Epidermal melanocyte (primary cell): ENCODE results near the gene CREB5.

ENCODE experiments used
- DNase-seq: peaks from one replicate; pipeline ENCODE4 v3.0.0; 2011; ENCODE audit warnings: low spot score; ENCODE audit not compliant: insufficient read length

Gene CREB5

DNA sequence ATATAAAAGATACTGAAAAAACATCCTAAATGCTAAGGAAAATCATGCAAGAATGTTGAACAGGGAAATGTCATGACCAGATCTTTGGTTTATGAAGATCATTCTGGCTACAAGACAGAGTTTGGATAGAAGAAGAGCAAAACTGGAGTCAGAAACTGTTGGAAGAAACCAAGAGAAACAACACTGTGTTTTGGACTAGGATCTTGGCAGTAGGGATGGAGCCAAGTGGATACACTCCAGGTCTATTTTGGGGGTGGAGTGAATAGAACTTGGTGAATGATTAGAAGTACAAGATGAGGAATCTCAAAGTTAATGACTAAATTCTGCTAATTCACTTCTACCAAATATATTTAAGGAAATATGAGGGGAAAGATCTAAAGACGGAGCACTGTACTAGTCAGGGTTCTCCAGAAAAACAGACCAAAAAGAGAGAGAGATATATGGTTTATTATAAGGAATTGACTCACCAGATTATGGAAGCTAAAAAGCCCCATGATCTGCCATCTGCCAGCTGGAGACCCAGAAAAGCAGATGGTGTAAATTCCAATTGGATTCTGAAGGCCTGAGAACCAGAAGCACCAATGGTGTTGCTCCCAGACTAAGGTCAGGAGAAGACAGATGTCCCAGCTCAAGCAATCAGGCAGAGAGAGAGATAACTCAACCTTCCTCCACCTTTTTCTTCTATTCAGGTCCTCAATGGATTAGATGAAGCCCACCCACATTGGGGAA lies 290.9 kb downstream of the CREB5 start:
- no peak for DNase-seq

DNA sequence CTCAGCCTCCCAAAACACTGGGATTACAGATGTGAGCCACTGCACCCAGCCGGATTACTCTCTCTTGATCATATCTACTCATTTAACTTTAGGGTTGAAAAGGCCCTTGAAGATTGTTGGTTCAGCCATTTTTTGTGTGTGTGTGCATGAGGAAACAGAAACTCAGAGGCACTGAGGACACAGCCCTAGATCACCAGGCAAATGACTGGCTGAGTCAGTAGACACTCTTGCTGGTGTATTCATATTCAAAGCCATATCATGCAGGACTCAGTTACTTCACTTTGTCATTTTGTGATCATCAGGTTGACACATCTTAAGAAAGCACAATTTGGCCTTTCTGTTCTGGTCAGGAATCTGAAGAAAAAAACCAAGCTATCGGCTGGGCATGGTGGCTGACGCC lies 292.4 kb downstream of the CREB5 start:
- DNase-seq, result no peak

DNA sequence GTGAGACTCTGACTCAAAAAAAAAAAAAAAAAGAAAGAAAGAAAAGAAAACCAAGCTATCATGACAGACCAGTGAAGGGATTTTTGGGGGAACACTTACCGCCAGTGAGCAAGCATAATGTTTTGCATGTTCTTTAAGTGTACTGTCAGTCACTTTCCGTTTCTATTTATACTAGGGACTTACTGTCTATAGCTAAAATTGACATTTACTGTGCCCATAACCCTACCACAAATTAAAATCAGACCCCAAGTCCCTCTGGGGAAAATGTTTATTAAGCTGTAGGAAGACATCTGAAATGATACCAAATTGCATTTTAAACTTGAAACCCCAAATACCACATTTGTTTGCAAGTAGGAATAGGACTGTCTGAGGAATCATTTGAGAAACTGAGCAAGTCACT lies 293.0 kb downstream of the CREB5 start:
- no peak for DNase-seq

- no peak for DNase-seq
Measured at GRCh38 chr7:28706584-28706983, 294.3 kb downstream of the CREB5 start.

- no peak for DNase-seq
Measured at GRCh38 chr7:28707291-28707690, 295.0 kb downstream of the CREB5 start.

DNA sequence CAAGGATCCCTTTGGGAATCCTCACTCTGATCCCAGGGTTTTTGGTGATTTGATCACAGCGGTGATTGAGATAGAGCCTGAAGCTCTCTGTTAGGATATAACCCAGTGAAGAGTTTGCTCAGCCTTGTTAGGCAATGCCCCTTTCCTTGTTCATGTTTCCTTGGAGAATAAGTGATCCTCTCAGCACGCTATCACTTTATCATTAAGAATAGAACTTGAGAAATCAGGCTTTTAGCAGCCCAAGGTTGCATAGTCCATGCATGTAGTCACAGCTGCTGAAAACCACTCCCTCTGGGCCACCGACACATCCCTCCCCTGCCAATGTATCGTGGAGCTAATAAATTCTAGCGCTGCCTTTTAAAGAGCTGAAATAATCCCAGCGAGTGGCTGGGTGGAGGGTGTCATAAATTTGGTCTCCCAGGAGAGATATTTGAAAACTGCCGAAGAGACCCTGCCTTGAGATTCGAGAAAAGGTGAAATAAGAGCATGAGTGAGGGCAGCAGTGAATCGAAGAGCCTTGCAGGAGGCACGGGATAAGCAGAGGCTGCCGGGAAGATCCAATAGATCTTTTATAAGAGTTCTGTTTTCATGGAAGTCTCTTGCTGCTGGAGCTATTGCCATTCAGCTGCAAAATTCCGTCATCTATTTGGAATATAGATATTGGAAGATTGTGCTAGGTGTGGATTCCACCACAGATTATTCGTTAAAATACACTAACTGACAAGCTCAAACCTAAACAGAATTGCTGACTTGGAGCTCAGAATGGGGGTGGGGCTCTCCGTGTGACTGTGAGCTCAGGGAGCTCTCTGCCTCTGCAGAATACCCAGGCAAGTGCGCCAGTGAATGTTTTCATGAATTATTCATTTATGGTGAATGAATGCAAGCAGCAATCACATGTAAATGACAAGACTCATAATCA lies 296.0 kb downstream of the CREB5 start:
- DNase-seq, result no peak

- DNase-seq, result no peak
Measured at GRCh38 chr7:28709748-28710147, 297.4 kb downstream of the CREB5 start.

- no peak for DNase-seq
Measured at GRCh38 chr7:28711114-28711513, 298.8 kb downstream of the CREB5 start.

DNA sequence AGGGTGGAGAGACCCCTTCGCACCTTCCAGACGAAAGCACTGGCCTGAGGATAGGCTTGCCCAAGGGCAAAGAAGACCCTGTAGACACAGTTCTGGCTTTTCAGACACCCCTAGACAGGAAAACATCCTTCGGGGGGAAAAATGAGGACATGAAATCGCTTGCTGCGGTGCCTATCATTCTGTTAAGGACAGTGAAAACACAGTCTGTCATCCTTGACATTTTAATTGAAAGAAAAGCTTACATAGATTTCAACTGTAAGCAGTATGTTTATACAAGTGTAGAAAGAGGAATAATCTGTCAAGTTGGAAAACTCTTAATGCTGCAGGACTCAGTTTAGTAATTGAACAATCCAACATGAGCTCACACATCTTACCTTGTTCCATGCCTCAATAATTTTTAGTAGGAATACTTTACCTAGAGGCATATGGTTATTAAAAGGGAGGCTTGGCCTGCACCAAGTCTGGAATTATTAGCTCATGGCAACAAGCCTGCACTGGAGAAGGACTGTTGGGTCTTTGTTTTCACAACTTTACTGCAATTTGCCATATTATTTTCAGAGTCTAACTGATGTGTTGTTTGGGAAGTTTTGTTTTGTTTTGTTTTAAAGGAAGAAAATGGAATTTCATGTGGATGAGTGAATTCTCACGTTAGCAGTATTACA lies 302.3 kb downstream of the CREB5 start:
- DNase-seq, result no peak

GRCh38 chr7:28717445-28718054 lies 305.2 kb downstream of the CREB5 start:
- no peak for DNase-seq

GRCh38 chr7:28718055-28718481 lies 305.8 kb downstream of the CREB5 start:
- no peak for DNase-seq

- no peak for DNase-seq
Measured at GRCh38 chr7:28718545-28718944, 306.2 kb downstream of the CREB5 start.

DNA sequence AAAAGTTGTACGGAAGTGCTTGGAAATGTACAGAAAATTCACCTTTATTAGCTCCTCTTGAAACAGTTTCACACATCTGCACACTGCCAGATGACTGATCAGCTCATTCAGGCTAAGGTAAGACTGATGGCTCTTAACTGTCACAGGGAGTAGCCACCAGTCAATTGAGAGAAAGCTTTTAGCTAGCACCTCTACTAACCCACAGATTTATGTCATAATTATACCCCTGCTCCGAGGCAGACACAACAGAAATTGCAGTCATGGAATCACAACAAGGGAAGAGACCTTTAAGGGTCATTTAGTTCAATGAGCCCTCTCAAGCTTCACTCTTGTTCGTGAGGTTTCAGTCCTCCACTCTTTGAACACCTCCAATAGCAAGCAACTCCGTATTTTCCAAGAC lies 310.4 kb downstream of the CREB5 start:
- DNase-seq, result no peak

- no peak for DNase-seq
Measured at GRCh38 chr7:28723336-28723735, 311.0 kb downstream of the CREB5 start.

GRCh38 chr7:28724563-28724962 lies 312.2 kb downstream of the CREB5 start:
- no peak for DNase-seq

- DNase-seq, result no peak
Measured at GRCh38 chr7:28725045-28725642, 312.8 kb downstream of the CREB5 start.

DNA sequence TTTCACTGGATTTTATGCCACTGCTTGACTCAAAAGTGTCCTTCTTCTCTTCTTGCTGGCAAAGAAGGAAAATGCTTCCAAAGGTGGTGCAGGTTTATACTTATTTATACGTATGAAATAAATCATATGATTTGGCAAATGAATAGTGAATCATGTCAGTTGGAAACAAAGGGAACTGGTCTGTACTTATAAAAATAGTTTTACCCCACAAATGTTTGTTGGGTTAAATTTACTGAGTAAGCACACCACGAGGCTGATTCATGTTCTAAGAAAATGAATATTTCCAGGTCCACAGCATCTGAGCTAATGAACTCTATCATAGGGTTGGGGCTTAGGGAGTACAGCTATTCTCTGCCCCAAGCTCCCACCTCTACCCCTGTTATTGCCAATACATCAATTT lies 313.6 kb downstream of the CREB5 start:
- no peak for DNase-seq

DNA sequence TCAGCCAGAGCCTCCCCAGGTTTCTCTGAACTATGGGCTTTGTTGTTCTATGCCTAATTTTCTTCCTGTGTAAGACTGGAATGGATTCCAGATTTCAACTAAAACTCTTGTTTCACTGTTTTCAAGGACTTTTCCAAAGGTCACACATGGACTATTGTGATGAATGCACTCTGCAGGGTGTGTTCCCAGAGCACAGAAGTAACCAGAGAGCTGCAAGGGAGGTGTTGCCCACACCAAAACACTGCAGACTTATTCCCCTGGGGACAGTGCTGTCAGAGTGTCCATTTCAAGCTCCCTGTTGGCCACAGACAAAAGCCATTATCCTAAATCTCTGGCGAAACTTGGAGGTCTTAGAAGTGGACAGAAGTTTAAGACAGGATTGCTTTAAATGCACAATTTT lies 314.2 kb downstream of the CREB5 start:
- DNase-seq, result no peak

DNA sequence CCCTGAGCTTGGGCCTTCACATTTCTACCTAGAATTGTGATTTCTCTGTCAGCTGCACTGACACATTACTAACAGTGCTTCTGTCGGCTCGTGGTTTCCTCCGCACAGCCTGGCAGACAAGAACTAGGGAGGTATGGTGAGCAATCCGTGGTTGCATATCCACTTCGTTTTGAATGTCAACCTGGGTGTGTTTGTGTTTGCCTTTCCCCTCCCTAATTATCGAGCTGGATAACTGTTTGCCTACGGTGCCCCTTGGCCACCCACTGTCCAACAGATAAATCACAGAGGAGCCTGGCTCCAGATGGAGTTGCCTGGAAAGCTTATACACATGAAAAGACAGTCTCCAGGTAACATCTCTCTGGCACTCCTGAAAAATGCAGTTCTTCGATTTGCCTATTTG lies 317.0 kb downstream of the CREB5 start:
- no peak for DNase-seq

- no peak for DNase-seq
Measured at GRCh38 chr7:28729727-28730126, 317.4 kb downstream of the CREB5 start.

DNA sequence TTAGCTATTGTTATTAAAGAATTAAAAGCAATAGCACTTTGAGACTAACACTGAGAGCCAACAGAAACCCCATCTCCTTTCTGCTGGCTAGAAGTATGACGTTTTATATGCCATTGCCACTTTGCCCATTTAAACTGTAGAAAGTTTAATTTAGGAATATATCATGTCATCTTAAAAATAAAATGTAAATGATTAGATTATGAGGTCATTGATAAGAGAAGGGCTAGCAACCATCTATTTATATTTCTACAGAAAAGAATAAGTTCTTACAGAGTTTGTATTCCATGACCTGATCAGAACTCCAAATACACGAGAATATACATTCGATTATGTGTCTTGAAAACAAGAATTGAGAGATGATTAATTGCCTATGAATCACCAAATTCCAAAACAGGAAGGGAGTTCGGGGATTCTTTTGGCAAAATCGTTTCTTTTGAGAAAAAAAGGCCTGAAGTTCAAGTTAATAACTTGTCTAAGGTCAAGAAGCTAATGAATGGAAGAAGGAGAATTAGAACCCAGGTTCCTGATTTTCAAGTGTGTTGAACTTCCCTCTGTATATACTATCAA lies 318.9 kb downstream of the CREB5 start:
- DNase-seq, result no peak
